GM18505 (cell line): ENCODE results near the gene KRT78.
"Not testable (repeated sequence)": the region's sequence is repeated elsewhere in the genome, so short reads cannot be mapped to it uniquely, and the experiment has no call there.

ENCODE experiments used
- ATAC-seq: cut with Tn5 transposase; IDR thresholded peaks from one replicate; pipeline ENCODE4 v1.9.1; 2021; ENCODE audit not compliant: unreplicated experiment
- POLR2A ChIP-seq: IDR thresholded peaks from 4 replicates; pipeline ENCODE4 v1.6.1; 2011; ENCODE audit warnings: borderline replicate concordance; ENCODE audit not compliant: insufficient read depth, insufficient read length; ENCODE audit errors: extremely low read depth

KRT78 gene

GRCh38 chr12:52805739-52806138 is 43.1 kb downstream of the KRT78 start:
- ATAC-seq = no peak
- no peak for TF ChIP-seq POLR2A

GRCh38 chr12:52805000-52805399 is 43.8 kb downstream of the KRT78 start:
- TF ChIP-seq POLR2A = no peak
- ATAC-seq = no peak

GRCh38 chr12:52802442-52802841 is 46.4 kb downstream of the KRT78 start:
- no peak for ATAC-seq
- no peak for TF ChIP-seq POLR2A

GRCh38 chr12:52801773-52802172 is 47.0 kb downstream of the KRT78 start:
- no peak for TF ChIP-seq POLR2A
- ATAC-seq = no peak

GRCh38 chr12:52800259-52800917 is 48.4 kb downstream of the KRT78 start:
- no peak for ATAC-seq
- TF ChIP-seq POLR2A = no peak

GRCh38 chr12:52799505-52800211 is 49.1 kb downstream of the KRT78 start:
- no peak for TF ChIP-seq POLR2A
- ATAC-seq = no peak

GRCh38 chr12:52798671-52799504 is 49.9 kb downstream of the KRT78 start:
- no peak for TF ChIP-seq POLR2A
- ATAC-seq = no peak

- TF ChIP-seq POLR2A = no peak
- ATAC-seq = no peak
Observed at GRCh38 chr12:52798003-52798670, 50.7 kb downstream of the KRT78 start.

GRCh38 chr12:52797529-52797894 is 51.3 kb downstream of the KRT78 start:
- TF ChIP-seq POLR2A = no peak
- ATAC-seq = no peak

- TF ChIP-seq POLR2A = no peak
- ATAC-seq = no peak
Observed at GRCh38 chr12:52796839-52797528, 51.8 kb downstream of the KRT78 start.

- ATAC-seq = no peak
- no peak for TF ChIP-seq POLR2A
Observed at GRCh38 chr12:52796429-52796794, 52.4 kb downstream of the KRT78 start.

GRCh38 chr12:52795694-52796428 is 52.9 kb downstream of the KRT78 start, which contains the start of gene KRT3:
Gene KRT3, minus strand, starts transcription at chr12:52796117. Its CDS starts 75 bp downstream, at chr12:52796042.
- ATAC-seq = no peak
- TF ChIP-seq POLR2A = no peak

- not testable (repeated sequence) for ATAC-seq
Observed at GRCh38 chr12:52795332-52795674, 53.5 kb downstream of the KRT78 start.
